GM23248 (cell line): Measurements from ENCODE around the gene FZD1. TPM values are rescaled to one million over a fixed set of nuclear protein-coding genes. Genes with fewer than 3 reads are reported as not detected.

Experiments used
- DNase-seq: peaks from one replicate; pipeline ENCODE4 v3.0.0-alpha.2; 2015
- H2AFZ ChIP-seq: fragments of 200-600 bp; sonication (generic); 2 replicates; pipeline ENCODE4 v1.6.1; 2016; ENCODE audit warnings: antibody characterized with exemption
- H3F3A ChIP-seq: fragments of 200-600 bp; sonication (generic); 2 replicates; pipeline ENCODE4 v1.6.1; 2016; ENCODE audit warnings: mild to moderate bottlenecking, antibody characterized with exemption, mixed run types; ENCODE audit not compliant: insufficient read depth
- H3K27ac ChIP-seq: fragments of 200-600 bp; sonication (generic); 2 replicates; pipeline ENCODE4 v1.5.1; 2016; ENCODE audit warnings: mild to moderate bottlenecking
- H3K27me3 ChIP-seq: fragments of 200-600 bp; sonication (generic); replicated peaks from 2 replicates; pipeline ENCODE4 v1.6.1; 2016; ENCODE audit warnings: mild to moderate bottlenecking; ENCODE audit not compliant: insufficient read depth
- H3K36me3 ChIP-seq: fragments of 200-600 bp; sonication (generic); 2 replicates; pipeline ENCODE4 v1.6.1; 2016; ENCODE audit warnings: low read depth, mild to moderate bottlenecking
- H3K4me1 ChIP-seq: fragments of 200-600 bp; sonication (generic); 2 replicates; pipeline ENCODE4 v1.6.1; 2016; ENCODE audit warnings: mild to moderate bottlenecking; ENCODE audit not compliant: insufficient read depth
- H3K4me2 ChIP-seq: fragments of 200-600 bp; sonication (generic); one replicate; pipeline ENCODE4 v1.6.1; 2016; ENCODE audit warnings: mild to moderate bottlenecking; ENCODE audit not compliant: unreplicated experiment
- H3K4me3 ChIP-seq: fragments of 200-600 bp; sonication (generic); 2 replicates; pipeline ENCODE4 v1.5.1; 2016; ENCODE audit warnings: mild to moderate bottlenecking
- H3K79me2 ChIP-seq: fragments of 200-600 bp; sonication (generic); 2 replicates; pipeline ENCODE4 v1.6.1; 2016; ENCODE audit warnings: mild to moderate bottlenecking; ENCODE audit not compliant: insufficient read depth
- H3K9ac ChIP-seq: fragments of 200-600 bp; sonication (generic); 2 replicates; pipeline ENCODE4 v1.6.1; 2016; ENCODE audit warnings: mild to moderate bottlenecking
- H3K9me2 ChIP-seq: fragments of 200-600 bp; sonication (generic); 2 replicates; pipeline ENCODE4 v1.6.1; 2016; ENCODE audit warnings: mixed run types, mild to moderate bottlenecking, moderate library complexity; ENCODE audit not compliant: insufficient read depth
- H3K9me3 ChIP-seq: fragments of 200-600 bp; sonication (generic); one replicate; pipeline ENCODE4 v1.6.1; 2017; ENCODE audit warnings: low read depth
- H4K20me1 ChIP-seq: fragments of 200-600 bp; sonication (generic); 2 replicates; pipeline ENCODE4 v1.6.0; 2016; ENCODE audit not compliant: insufficient read depth
- EZH2 ChIP-seq: fragments of 200-600 bp; sonication (generic); IDR thresholded peaks from 2 replicates; pipeline ENCODE4 v1.6.1; 2018; ENCODE audit warnings: antibody characterized with exemption, mild to moderate bottlenecking; ENCODE audit not compliant: insufficient read depth, poor library complexity, severe bottlenecking
- EZH2phosphoT487 ChIP-seq: fragments of 200-600 bp; sonication (generic); IDR thresholded peaks from 2 replicates; pipeline ENCODE4 v1.6.1; 2018; ENCODE audit warnings: antibody characterized with exemption, moderate library complexity, mild to moderate bottlenecking, low read depth; ENCODE audit not compliant: insufficient read depth
- WGBS, 2 experiments: methylation state at CpG; one replicate each; pipeline ENCODE4 v1.1.6; 2015 to 2017; ENCODE audit warnings: low lambda C conversion rate in 2 of 2, low coverage in 1 of 2; ENCODE audit errors: missing lambda C conversion rate in 2 of 2; 5-methylcytosine and 5-hydroxymethylcytosine counted together
- in situ Hi-C: fragments of 300-500 bp; cut with MboI; formaldehyde crosslinking; loops from 2 replicates; pipeline ENCODE4 v1.15.0; 2020
- polyA plus RNA-seq: library from polyadenylated mRNA; unstranded; fragments of >200 nt; fragmentation: Nextera tagmentation; extraction: Ambion mirVana; gene quantifications from 2 replicates; pipeline ENCODE4 v1.2.1, GENCODE V29; 2016
- total RNA-seq: library from RNA; depleted of rRNA; stranded (reverse); fragments of >200 nt; shearing (Covaris generic); gene quantifications from 2 replicates; pipeline ENCODE4 v1.2.3, GENCODE V29; 2014

Gene FZD1
- total and polyA plus RNA-seq, 2 experiments from 2014 or later: 4.0 to 15.1 TPM

GRCh38 chr7:91251877-91252276 is 12.4 kb upstream of the FZD1 start:
- no peak overlapping the region for H3K27ac ChIP-seq
- in situ Hi-C loops: no loop called here
- H4K20me1 ChIP-seq: no peaks in the 10 kb centered on the region
- H3K79me2 ChIP-seq: no peaks in the 10 kb centered on the region
- H3K36me3 ChIP-seq: no peaks in the 10 kb centered on the region
- no peak overlapping the region for H3K9ac ChIP-seq
- TF ChIP-seq EZH2 (no peak), EZH2phosphoT487 (no peak)
- H2AFZ ChIP-seq: no peak overlapping the region
- no peak overlapping the region for H3K4me2 ChIP-seq
- H3F3A ChIP-seq: peaks cover 4% of the 10 kb centered on the region; the same call in 1 of the 2 replicates
- no peaks in the 10 kb centered on the region for H3K27me3 ChIP-seq
- WGBS, 2 experiments: 40 to 54% methylated on average over 3 of the region's 3 CpGs
- H3K9me2 ChIP-seq: no peaks in the 10 kb centered on the region
- H3K4me1 ChIP-seq: peaks cover 12% of the 10 kb centered on the region
- no peak overlapping the region for H3K4me3 ChIP-seq
- H3K9me3 ChIP-seq: no peaks in the 10 kb centered on the region
- DNase-seq: no peak

GRCh38 chr7:91263384-91264045 is 718 bp upstream of the FZD1 start:
- 1 to 2% methylated on average over 32 of the region's 32 CpGs for WGBS, 2 experiments
- Histone ChIP-seq H3K4me1 (peaks cover 21% of the 10 kb centered on the region; the same call in 1 of the 2 replicates), H4K20me1 (no peaks in the 10 kb centered on the region), H3K27ac (peak overlapping the region; percentile 83), H3K79me2 (peaks cover 29% of the 10 kb centered on the region), H3K9me3 (no peaks in the 10 kb centered on the region), H3F3A (peaks cover 14% of the 10 kb centered on the region; the same call in 1 of the 2 replicates), H3K9ac (peak overlapping the region; percentile 82), H3K36me3 (no peaks in the 10 kb centered on the region), H3K9me2 (no peaks in the 10 kb centered on the region), H3K27me3 (no peaks in the 10 kb centered on the region), H2AFZ (peak overlapping the region; percentile 95), H3K4me2 (peak overlapping the region; percentile 90), H3K4me3 (peak overlapping the region; percentile 86)
- in situ Hi-C loops: loop anchor here (10.0 kb wide), 1 partner anchor 179 kb away; no protein-coding TSS in a partner anchor
- TF ChIP-seq EZH2phosphoT487 (no peak), EZH2 (no peak)
- peak; percentile 78 for DNase-seq

GRCh38 chr7:91264924-91265681 is 870 bp downstream of the FZD1 start:
- 1 to 2% methylated on average over 53 to 72 of the region's 78 CpGs for WGBS, 2 experiments
- Histone ChIP-seq H3K79me2 (peaks cover 29% of the 10 kb centered on the region), H4K20me1 (no peaks in the 10 kb centered on the region), H2AFZ (peak overlapping the region; percentile 85), H3K36me3 (no peaks in the 10 kb centered on the region), H3K4me2 (peak overlapping the region; percentile 82), H3K27me3 (no peaks in the 10 kb centered on the region), H3K27ac (peak overlapping the region; percentile 83), H3K4me1 (peaks cover 21% of the 10 kb centered on the region; the same call in 1 of the 2 replicates), H3K9ac (peak overlapping the region; percentile 82), H3K9me2 (no peaks in the 10 kb centered on the region), H3K4me3 (peak overlapping the region; percentile 86), H3K9me3 (no peaks in the 10 kb centered on the region), H3F3A (peaks cover 14% of the 10 kb centered on the region; the same call in 1 of the 2 replicates)
- in situ Hi-C loops: loop anchor here (10.0 kb wide), 1 partner anchor 180 kb away; no protein-coding TSS in a partner anchor
- no peak for TF ChIP-seq EZH2
- TF ChIP-seq EZH2phosphoT487: no peak
- DNase-seq: peak; percentile 87

- Histone ChIP-seq H2AFZ (peak overlapping the region; percentile 85), H3K9me2 (no peaks in the 10 kb centered on the region), H3K36me3 (no peaks in the 10 kb centered on the region), H3F3A (peaks cover 14% of the 10 kb centered on the region; the same call in 1 of the 2 replicates), H3K27ac (peak overlapping the region; percentile 83), H3K4me1 (peaks cover 21% of the 10 kb centered on the region; the same call in 1 of the 2 replicates), H3K9ac (peak overlapping the region; percentile 82), H3K4me3 (peak overlapping the region; percentile 86), H3K27me3 (no peaks in the 10 kb centered on the region), H4K20me1 (no peaks in the 10 kb centered on the region), H3K79me2 (peaks cover 29% of the 10 kb centered on the region), H3K9me3 (no peaks in the 10 kb centered on the region), H3K4me2 (peak overlapping the region; percentile 82)
- TF ChIP-seq EZH2phosphoT487: no peak
- no peak for TF ChIP-seq EZH2
- peak; percentile 36 for DNase-seq
- in situ Hi-C loops: loop anchor here (10.0 kb wide), 1 partner anchor 181 kb away; no protein-coding TSS in a partner anchor
- 11 to 17% methylated on average over 26 to 28 of the region's 31 CpGs for WGBS, 2 experiments
Observed at GRCh38 chr7:91265693-91266066, 1.4 kb downstream of the FZD1 start.
